ENCODE data around the gene AEBP1. TPM values are rescaled to one million over a fixed set of nuclear protein-coding genes. Genes with fewer than 3 reads are reported as not detected.

Gene AEBP1
- total and polyA plus RNA-seq, 7 donors = 2.8 to 22.0 (median 7.8) TPM

- H3K4me3 ChIP-seq = no peak overlapping the region
- H3K4me1 ChIP-seq = no peaks in the 10 kb centered on the region
- no peak for ATAC-seq
- no peak for TF ChIP-seq CTCF (IDR thresholded peaks at IDR 0.05)
- H3K9me3 ChIP-seq = no peaks in the 10 kb centered on the region
- H3K36me3 ChIP-seq (ENCODE audit: insufficient read depth in 1 of 2, low read depth in 1 of 2) = no peaks in the 10 kb centered on the region
- WGBS, 3 donors = 56 to 70% (median 62%) methylated on average over 2 of the region's 2 CpGs
- H3K27ac ChIP-seq = no peak overlapping the region
- no peaks in the 10 kb centered on the region for H3K27me3 ChIP-seq (ENCODE audit: insufficient read depth in 3 of 3, low read length in 2 of 3)
- no peak for DNase-seq
- intact Hi-C loops (cut with DNase I) = no loop called here
These were observed 9.1 kb upstream of the AEBP1 start for GRCh38 chr7:44094883-44095592.

GRCh38 chr7:44095781-44096180 lies 8.4 kb upstream of the AEBP1 start:
- H3K4me1 ChIP-seq = no peaks in the 10 kb centered on the region
- H3K36me3 ChIP-seq (ENCODE audit: insufficient read depth in 1 of 2, low read depth in 1 of 2) = no peaks in the 10 kb centered on the region
- no peak for TF ChIP-seq CTCF (IDR thresholded peaks at IDR 0.05)
- no peak for DNase-seq
- H3K27me3 ChIP-seq (ENCODE audit: insufficient read depth in 3 of 3, low read length in 2 of 3) = no peaks in the 10 kb centered on the region
- H3K4me3 ChIP-seq = no peak overlapping the region
- 89 to 93% (median 92%) methylated on average over 3 of the region's 3 CpGs for WGBS, 3 donors
- no peaks in the 10 kb centered on the region for H3K9me3 ChIP-seq
- ATAC-seq = no peak
- intact Hi-C loops (cut with DNase I) = no loop called here
- no peak overlapping the region for H3K27ac ChIP-seq

GRCh38 chr7:44096326-44096881 lies 7.7 kb upstream of the AEBP1 start:
- intact Hi-C loops (cut with DNase I) = no loop called here
- WGBS, 3 donors = 77 to 87% (median 83%) methylated on average over 8 of the region's 8 CpGs
- no peak for TF ChIP-seq CTCF (IDR thresholded peaks at IDR 0.05)
- no peaks in the 10 kb centered on the region for H3K36me3 ChIP-seq (ENCODE audit: insufficient read depth in 1 of 2, low read depth in 1 of 2)
- no peaks in the 10 kb centered on the region for H3K27me3 ChIP-seq (ENCODE audit: insufficient read depth in 3 of 3, low read length in 2 of 3)
- H3K27ac ChIP-seq = no peak overlapping the region
- H3K4me1 ChIP-seq = no peaks in the 10 kb centered on the region
- H3K9me3 ChIP-seq = no peaks in the 10 kb centered on the region
- DNase-seq (no peak), ATAC-seq (peak in 1 of 4 donors; percentile 22)
- no peak overlapping the region for H3K4me3 ChIP-seq

GRCh38 chr7:44097064-44097932 lies 6.8 kb upstream of the AEBP1 start:
- 72 to 79% (median 75%) methylated on average over 9 of the region's 9 CpGs for WGBS, 3 donors
- intact Hi-C loops (cut with DNase I) = no loop called here
- no peaks in the 10 kb centered on the region for H3K27me3 ChIP-seq (ENCODE audit: insufficient read depth in 3 of 3, low read length in 2 of 3)
- H3K36me3 ChIP-seq (ENCODE audit: insufficient read depth in 1 of 2, low read depth in 1 of 2) = no peaks in the 10 kb centered on the region
- H3K4me1 ChIP-seq = no peaks in the 10 kb centered on the region
- TF ChIP-seq CTCF (IDR thresholded peaks at IDR 0.05) = no peak
- H3K27ac ChIP-seq = no peak overlapping the region
- DNase-seq (no peak), ATAC-seq (no peak)
- H3K4me3 ChIP-seq = no peak overlapping the region
- H3K9me3 ChIP-seq = no peaks in the 10 kb centered on the region
